Coronary artery (tissue), 2 donors: ENCODE data around the gene UGT1A10.

Experiments used
- DNase-seq: peaks from one replicate; pipeline ENCODE4 v3.0.0-alpha.2; 2017; ENCODE audit warnings: low spot score
- H3K27ac ChIP-seq, 2 donors: fragments of 200-600 bp; sonication (generic); one replicate each; pipeline ENCODE4 v1.5.1; 2016 to 2019
- H3K4me3 ChIP-seq: fragments of 200-600 bp; sonication (generic); 2 replicates; pipeline ENCODE4 v1.5.1; 2016; ENCODE audit warnings: mild to moderate bottlenecking, moderate library complexity
- CTCF ChIP-seq: fragments of 200-600 bp; sonication (generic); IDR thresholded peaks from one replicate; pipeline ENCODE4 v1.5.1; 2019; ENCODE audit warnings: antibody characterized with exemption

UGT1A10 gene

GRCh38 chr2:233799716-233800115 lies 163.5 kb downstream of the UGT1A10 start:
- DNase-seq, result no peak
- Histone ChIP-seq H3K4me3 (no peak overlapping the region), H3K27ac (no peak overlapping the region)
- TF ChIP-seq CTCF, result no peak

GRCh38 chr2:233800208-233800607 lies 164.0 kb downstream of the UGT1A10 start:
- no peak overlapping the region for H3K4me3 ChIP-seq
- TF ChIP-seq CTCF, result no peak
- DNase-seq, result peak; percentile 47
- H3K27ac ChIP-seq, result no peak overlapping the region

- TF ChIP-seq CTCF, result no peak
- DNase-seq, result no peak
Measured at GRCh38 chr2:233801357-233802131, 165.3 kb downstream of the UGT1A10 start.

GRCh38 chr2:233802132-233802815 lies 166.0 kb downstream of the UGT1A10 start:
- Histone ChIP-seq H3K4me3 (no peak overlapping the region), H3K27ac (no peak overlapping the region)
- no peak for DNase-seq
- TF ChIP-seq CTCF, result no peak

More at GRCh38 chr2:233801357-233802131, 165.3 kb downstream of the UGT1A10 start:
- Histone ChIP-seq H3K27ac (no peak overlapping the region), H3K4me3 (no peak overlapping the region)

- peak; percentile 55 for DNase-seq
- H3K27ac ChIP-seq, result no peak overlapping the region
- no peak overlapping the region for H3K4me3 ChIP-seq
- no peak for TF ChIP-seq CTCF
Measured at GRCh38 chr2:233803292-233803911, 167.2 kb downstream of the UGT1A10 start.

- TF ChIP-seq CTCF, result no peak
- no peak for DNase-seq
- Histone ChIP-seq H3K27ac (no peak overlapping the region), H3K4me3 (no peak overlapping the region)
Measured at GRCh38 chr2:233803994-233804393, 167.7 kb downstream of the UGT1A10 start.
